HEK293 (cell line): Measurements from ENCODE around the gene FSTL4.

Experiments
- CTCF ChIA-PET: fragments of 350-600 bp; formaldehyde crosslinking; extraction: SDS; loops from one replicate; lab custom pipeline; 2021; ENCODE audit warnings: antibody characterized with exemption; lab: Yijun Ruan, JAX
- POLR2A ChIA-PET: fragments of 300-600 bp; formaldehyde crosslinking; extraction: SDS; loops from one replicate; lab custom pipeline; 2020; ENCODE audit warnings: antibody characterized with exemption, inconsistent platforms; lab: Yijun Ruan, JAX
- H3K27ac ChIP-seq: fragments of 200-500 bp; sonication (Bioruptor generic); 2 replicates; pipeline ENCODE4 v1.5.1; 2014; ENCODE audit warnings: low read depth, low read length, control low read depth, inconsistent platforms; ENCODE audit errors: extremely low read depth
- H3K36me3 ChIP-seq, 2 experiments: fragments of 200-500 bp in 1 of 2; sonication (Bioruptor generic) in 1 of 2; 1 replicate in 1 of 2; 2 replicates in 1 of 2; pipeline ENCODE4 v1.5.1; 2014 to 2017; ENCODE audit warnings: inconsistent platforms in 2 of 2, low read length in 2 of 2; ENCODE audit not compliant: control insufficient read depth in 2 of 2, insufficient read depth in 1 of 2
- H3K4me1 ChIP-seq: fragments of 200-500 bp; sonication (Bioruptor generic); 2 replicates; pipeline ENCODE4 v1.5.1; 2014; ENCODE audit warnings: mild to moderate bottlenecking, low read length, inconsistent platforms; ENCODE audit not compliant: control insufficient read depth, insufficient read depth
- H3K4me3 ChIP-seq: 2 replicates; pipeline ENCODE4 v1.5.1; 2011; ENCODE audit warnings: low read depth, mild to moderate bottlenecking, control low read depth, low read length, moderate library complexity
- H3K9me3 ChIP-seq: fragments of 200-500 bp; sonication (Bioruptor generic); 2 replicates; pipeline ENCODE4 v1.5.1; 2014; ENCODE audit warnings: low read depth, low read length, inconsistent platforms; ENCODE audit not compliant: control insufficient read depth, insufficient read depth
- BCL11B ChIP-seq: fragments of 450-650 bp; formaldehyde crosslinking; IDR thresholded peaks from 2 replicates; pipeline ENCODE4 v1.5.1; 2016; ENCODE audit warnings: low read depth, missing biosample characterization, missing genetic modification characterization
- GLIS1 ChIP-seq: fragments of 450-650 bp; formaldehyde crosslinking; IDR thresholded peaks from 2 replicates; pipeline ENCODE4 v1.5.1; 2016; ENCODE audit warnings: missing biosample characterization, missing genetic modification characterization
- HOXC10 ChIP-seq: sonication (generic); formaldehyde crosslinking; IDR thresholded peaks from 2 replicates; pipeline ENCODE4 v1.8.1; 2023; ENCODE audit warnings: mild to moderate bottlenecking, missing genetic modification reagents
- INSM2 ChIP-seq: fragments of 450-650 bp; formaldehyde crosslinking; IDR thresholded peaks from 2 replicates; pipeline ENCODE4 v1.5.1; 2016; ENCODE audit warnings: missing biosample characterization, missing genetic modification characterization
- KLF8 ChIP-seq: fragments of 450-650 bp; formaldehyde crosslinking; IDR thresholded peaks from 2 replicates; pipeline ENCODE4 v1.5.1; 2016; ENCODE audit warnings: missing biosample characterization, missing genetic modification characterization
- MZF1 ChIP-seq: fragments of 450-650 bp; formaldehyde crosslinking; IDR thresholded peaks from 2 replicates; pipeline ENCODE4 v1.5.1; 2017; ENCODE audit warnings: missing biosample characterization, missing genetic modification characterization, borderline replicate concordance
- PBX3 ChIP-seq: sonication (generic); formaldehyde crosslinking; IDR thresholded peaks from 2 replicates; pipeline ENCODE4 v1.8.1; 2022; ENCODE audit warnings: mild to moderate bottlenecking, moderate library complexity, missing genetic modification reagents
- SCRT1 ChIP-seq: fragments of 450-650 bp; formaldehyde crosslinking; IDR thresholded peaks from 2 replicates; pipeline ENCODE4 v1.5.1; 2016; ENCODE audit warnings: missing biosample characterization, missing genetic modification characterization, borderline replicate concordance
- ZBTB7A ChIP-seq: fragments of 450-650 bp; formaldehyde crosslinking; IDR thresholded peaks from 2 replicates; pipeline ENCODE4 v1.5.1; 2016; ENCODE audit warnings: low read depth, missing biosample characterization, missing genetic modification characterization
- ZNF2 ChIP-seq: fragments of 450-650 bp; formaldehyde crosslinking; IDR thresholded peaks from 2 replicates; pipeline ENCODE4 v1.5.1; 2016; ENCODE audit warnings: missing biosample characterization, missing genetic modification characterization
- ZNF518A ChIP-seq: fragments of 450-650 bp; formaldehyde crosslinking; conservative IDR thresholded peaks from 2 replicates; pipeline ENCODE4 v1.5.1; 2016; ENCODE audit warnings: low read depth, missing biosample characterization, missing genetic modification characterization
- ZNF639 ChIP-seq: fragments of 450-650 bp; formaldehyde crosslinking; IDR thresholded peaks from 2 replicates; pipeline ENCODE4 v1.5.1; 2016; ENCODE audit warnings: missing biosample characterization, missing genetic modification characterization
- ZNF660 ChIP-seq: fragments of 450-650 bp; IDR thresholded peaks from 2 replicates; pipeline ENCODE4 v1.5.1; 2018; ENCODE audit warnings: missing biosample characterization, mild to moderate bottlenecking, missing genetic modification characterization
- ZNF707 ChIP-seq: fragments of 450-650 bp; formaldehyde crosslinking; IDR thresholded peaks from 2 replicates; pipeline ENCODE4 v1.5.1; 2016; ENCODE audit warnings: missing biosample characterization, missing genetic modification characterization

FSTL4 gene

DNA sequence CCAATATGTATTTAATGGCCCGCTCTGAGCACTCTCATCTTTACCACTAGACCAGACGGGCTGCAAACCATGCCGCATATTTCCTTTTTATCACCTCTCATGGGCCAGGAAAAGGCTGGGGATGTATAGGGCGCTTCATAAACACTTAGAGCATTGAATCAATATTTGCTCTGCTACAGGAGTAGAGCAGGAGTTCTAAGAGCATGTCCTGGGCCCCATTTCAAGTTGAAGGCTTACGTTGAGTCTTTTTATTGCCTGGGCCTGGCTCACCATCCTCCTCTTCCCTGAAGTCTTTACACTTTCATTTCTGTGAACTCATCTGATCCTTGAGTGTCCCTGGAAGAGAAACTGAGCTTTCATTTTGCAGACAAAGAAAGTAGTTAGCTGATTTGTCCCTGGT, 112.4 kb downstream of the FSTL4 start:
- Histone ChIP-seq H3K36me3 (no peaks in the 10 kb centered on the region), H3K4me3 (no peak overlapping the region), H3K27ac (no peak overlapping the region), H3K9me3 (no peaks in the 10 kb centered on the region), H3K4me1 (no peaks in the 10 kb centered on the region)
- POLR2A ChIA-PET, result no interaction called here
- no peak for TF ChIP-seq ZNF639
- TF ChIP-seq HOXC10 (CRISPR knock-in tag), result no peak
- no peak for TF ChIP-seq ZBTB7A (tag by site-specific recombination)
- TF ChIP-seq KLF8, result no peak
- TF ChIP-seq ZNF707 (tag by site-specific recombination), result no peak
- CTCF ChIA-PET, result interaction anchor here (0.9 kb wide), 2 partner anchors 8 to 12 kb away, joined by 4 read pairs; no protein-coding TSS in a partner anchor

DNA sequence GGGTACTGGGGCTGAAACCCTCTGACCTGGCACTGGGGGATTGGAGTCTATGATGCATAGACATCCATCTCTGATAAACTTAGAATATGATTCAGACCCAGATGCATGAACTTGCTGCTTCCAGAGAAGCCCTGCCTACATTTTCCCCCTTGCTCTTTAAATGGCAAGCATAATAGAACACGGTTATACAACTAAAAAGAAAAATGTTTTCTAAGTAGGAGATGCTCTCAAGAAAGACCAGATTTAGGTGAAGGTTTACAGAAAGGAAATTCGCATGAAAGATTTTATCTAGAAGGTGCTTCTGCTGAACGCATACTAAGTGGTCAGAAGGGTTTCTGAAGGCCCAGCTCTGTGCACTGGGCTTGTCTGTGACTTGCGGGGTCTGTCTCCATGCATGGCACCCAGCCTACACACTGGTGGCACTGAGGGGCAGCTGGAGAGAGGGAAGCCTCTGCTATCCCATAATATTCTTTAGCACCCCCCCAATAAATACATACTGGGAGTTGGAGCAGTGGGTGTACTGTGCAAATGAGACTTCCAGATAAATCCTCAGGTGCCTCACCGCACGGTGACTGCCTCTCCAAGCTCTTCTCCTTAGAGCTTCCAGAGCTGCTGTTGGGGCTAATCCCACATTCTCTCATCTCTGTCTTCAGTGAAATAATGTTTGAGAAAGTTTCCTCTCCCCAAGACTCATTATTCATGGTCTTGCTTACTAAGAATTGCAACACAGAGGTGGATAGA, 114.6 kb downstream of the FSTL4 start:
- H3K36me3 ChIP-seq, result no peaks in the 10 kb centered on the region
- POLR2A ChIA-PET, result no interaction called here
- CTCF ChIA-PET, result no interaction called here
- no peaks in the 10 kb centered on the region for H3K4me1 ChIP-seq
- H3K4me3 ChIP-seq, result no peak overlapping the region
- TF ChIP-seq BCL11B (tag by site-specific recombination) (no peak), PBX3 (no peak), SCRT1 (tag by site-specific recombination) (no peak), MZF1 (tag by site-specific recombination) (no peak), GLIS1 (tag by site-specific recombination) (no peak), ZNF660 (tag by site-specific recombination) (no peak), ZNF2 (tag by site-specific recombination) (no peak), ZNF518A (tag by site-specific recombination) (no peak), INSM2 (tag by site-specific recombination) (no peak)
- TF ChIP-seq, all 188 proteins: peak for 0
- Histone ChIP-seq H3K9me3 (no peaks in the 10 kb centered on the region), H3K27ac (no peak overlapping the region)
